GM23248 (cell line): Measurements from ENCODE around the gene SKAP2.

Source experiments
- EZH2 ChIP-seq: fragments of 200-600 bp; sonication (generic); IDR thresholded peaks from 2 replicates; pipeline ENCODE4 v1.6.1; 2018; ENCODE audit warnings: antibody characterized with exemption, mild to moderate bottlenecking; ENCODE audit not compliant: insufficient read depth, poor library complexity, severe bottlenecking
- EZH2phosphoT487 ChIP-seq: fragments of 200-600 bp; sonication (generic); IDR thresholded peaks from 2 replicates; pipeline ENCODE4 v1.6.1; 2018; ENCODE audit warnings: antibody characterized with exemption, moderate library complexity, mild to moderate bottlenecking, low read depth; ENCODE audit not compliant: insufficient read depth

- TF ChIP-seq EZH2: no peak
- TF ChIP-seq EZH2phosphoT487: no peak
Observed at GRCh38 chr7:26624431-26624830, 240.0 kb downstream of the SKAP2 start.
